ENCODE data around the gene CBARP. TPM values are rescaled to one million over a fixed set of nuclear protein-coding genes. Genes with fewer than 3 reads are reported as not detected.
A peak's percentile ranks its signal among the peaks of the same experiment; 100 is the strongest.

CBARP gene
- total and polyA plus RNA-seq, 2 of the 13 experiments (the other 11 are each of a cell fraction or from before 2014, with no cell fraction given): 1.2 to 1.4 TPM

- no peak for TF ChIP-seq ZNF33B (CRISPR knock-in tag; IDR thresholded peaks at IDR 0.05)
- TF ChIP-seq ATF1 (CRISPR knock-in tag; IDR thresholded peaks at IDR 0.05): no peak
- TF ChIP-seq ZNF672 (CRISPR knock-in tag; IDR thresholded peaks at IDR 0.05): no peak
- TF ChIP-seq, protein P1, sequence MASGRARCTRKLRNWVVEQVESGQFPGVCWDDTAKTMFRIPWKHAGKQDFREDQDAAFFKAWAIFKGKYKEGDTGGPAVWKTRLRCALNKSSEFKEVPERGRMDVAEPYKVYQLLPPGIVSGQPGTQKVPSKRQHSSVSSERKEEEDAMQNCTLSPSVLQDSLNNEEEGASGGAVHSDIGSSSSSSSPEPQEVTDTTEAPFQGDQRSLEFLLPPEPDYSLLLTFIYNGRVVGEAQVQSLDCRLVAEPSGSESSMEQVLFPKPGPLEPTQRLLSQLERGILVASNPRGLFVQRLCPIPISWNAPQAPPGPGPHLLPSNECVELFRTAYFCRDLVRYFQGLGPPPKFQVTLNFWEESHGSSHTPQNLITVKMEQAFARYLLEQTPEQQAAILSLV (CRISPR knock-in tag; IDR thresholded peaks at IDR 0.05; ENCODE audit: borderline replicate concordance): 0 out of 2 replicates have a peak, but pooled peaks have one; percentile 64
- TF ChIP-seq DNMT1 (CRISPR knock-in tag; IDR thresholded peaks at IDR 0.05): no peak
- no peak for TF ChIP-seq NFKB2 (CRISPR knock-in tag; IDR thresholded peaks at IDR 0.05; ENCODE audit: borderline replicate concordance)
- TF ChIP-seq, protein P2, sequence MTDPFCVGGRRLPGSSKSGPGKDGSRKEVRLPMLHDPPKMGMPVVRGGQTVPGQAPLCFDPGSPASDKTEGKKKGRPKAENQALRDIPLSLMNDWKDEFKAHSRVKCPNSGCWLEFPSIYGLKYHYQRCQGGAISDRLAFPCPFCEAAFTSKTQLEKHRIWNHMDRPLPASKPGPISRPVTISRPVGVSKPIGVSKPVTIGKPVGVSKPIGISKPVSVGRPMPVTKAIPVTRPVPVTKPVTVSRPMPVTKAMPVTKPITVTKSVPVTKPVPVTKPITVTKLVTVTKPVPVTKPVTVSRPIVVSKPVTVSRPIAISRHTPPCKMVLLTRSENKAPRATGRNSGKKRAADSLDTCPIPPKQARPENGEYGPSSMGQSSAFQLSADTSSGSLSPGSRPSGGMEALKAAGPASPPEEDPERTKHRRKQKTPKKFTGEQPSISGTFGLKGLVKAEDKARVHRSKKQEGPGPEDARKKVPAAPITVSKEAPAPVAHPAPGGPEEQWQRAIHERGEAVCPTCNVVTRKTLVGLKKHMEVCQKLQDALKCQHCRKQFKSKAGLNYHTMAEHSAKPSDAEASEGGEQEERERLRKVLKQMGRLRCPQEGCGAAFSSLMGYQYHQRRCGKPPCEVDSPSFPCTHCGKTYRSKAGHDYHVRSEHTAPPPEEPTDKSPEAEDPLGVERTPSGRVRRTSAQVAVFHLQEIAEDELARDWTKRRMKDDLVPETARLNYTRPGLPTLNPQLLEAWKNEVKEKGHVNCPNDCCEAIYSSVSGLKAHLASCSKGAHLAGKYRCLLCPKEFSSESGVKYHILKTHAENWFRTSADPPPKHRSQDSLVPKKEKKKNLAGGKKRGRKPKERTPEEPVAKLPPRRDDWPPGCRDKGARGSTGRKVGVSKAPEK (CRISPR knock-in tag; IDR thresholded peaks at IDR 0.05; ENCODE audit: borderline replicate concordance): no peak
- TF ChIP-seq KLF11 (CRISPR knock-in tag; IDR thresholded peaks at IDR 0.05): no peak
- no peak for TF ChIP-seq JUN (CRISPR knock-in tag; IDR thresholded peaks at IDR 0.05)
- TF ChIP-seq IKZF1 (IDR thresholded peaks at IDR 0.05): no peak
- no peak for TF ChIP-seq PLSCR1 (CRISPR knock-in tag; IDR thresholded peaks at IDR 0.05; ENCODE audit: borderline replicate concordance)
- TF ChIP-seq, protein P3, sequence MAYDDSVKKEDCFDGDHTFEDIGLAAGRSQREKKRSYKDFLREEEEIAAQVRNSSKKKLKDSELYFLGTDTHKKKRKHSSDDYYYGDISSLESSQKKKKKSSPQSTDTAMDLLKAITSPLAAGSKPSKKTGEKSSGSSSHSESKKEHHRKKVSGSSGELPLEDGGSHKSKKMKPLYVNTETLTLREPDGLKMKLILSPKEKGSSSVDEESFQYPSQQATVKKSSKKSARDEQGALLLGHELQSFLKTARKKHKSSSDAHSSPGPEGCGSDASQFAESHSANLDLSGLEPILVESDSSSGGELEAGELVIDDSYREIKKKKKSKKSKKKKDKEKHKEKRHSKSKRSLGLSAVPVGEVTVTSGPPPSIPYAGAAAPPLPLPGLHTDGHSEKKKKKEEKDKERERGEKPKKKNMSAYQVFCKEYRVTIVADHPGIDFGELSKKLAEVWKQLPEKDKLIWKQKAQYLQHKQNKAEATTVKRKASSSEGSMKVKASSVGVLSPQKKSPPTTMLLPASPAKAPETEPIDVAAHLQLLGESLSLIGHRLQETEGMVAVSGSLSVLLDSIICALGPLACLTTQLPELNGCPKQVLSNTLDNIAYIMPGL (CRISPR knock-in tag; IDR thresholded peaks at IDR 0.05; ENCODE audit: borderline replicate concordance in 1 of 2, low read depth in 1 of 2): peak; percentile 36 to 51; a peak in 2 of 4 replicates
- no peak for TF ChIP-seq ARHGAP35 (CRISPR knock-in tag; IDR thresholded peaks at IDR 0.05; ENCODE audit: borderline replicate concordance)
- TF ChIP-seq SPEN (CRISPR knock-in tag; IDR thresholded peaks at IDR 0.05; ENCODE audit: low read depth): peak; percentile 77; the same call in 1 of the 2 replicates
- peak; percentile 89 for TF ChIP-seq RBFOX2 (IDR thresholded peaks at IDR 0.05; ENCODE audit: low read depth, low read length)
- TF ChIP-seq ZNF343 (CRISPR knock-in tag; IDR thresholded peaks at IDR 0.05): no peak
- no peak for TF ChIP-seq ATF7 (IDR thresholded peaks at IDR 0.05)
- no peak for TF ChIP-seq ATF7 (CRISPR knock-in tag; IDR thresholded peaks at IDR 0.05)
- TF ChIP-seq ZNF775 (CRISPR knock-in tag; IDR thresholded peaks at IDR 0.05; ENCODE audit: borderline replicate concordance): no peak
- TF ChIP-seq NFIB (CRISPR knock-in tag; IDR thresholded peaks at IDR 0.05; ENCODE audit: borderline replicate concordance): no peak
- no peak for TF ChIP-seq ZSCAN30 (CRISPR knock-in tag; IDR thresholded peaks at IDR 0.05)
- TF ChIP-seq SRF (IDR thresholded peaks at IDR 0.05; ENCODE audit: low read depth, low read length): no peak
Observed at GRCh38 chr19:1205114-1206099, 32.4 kb downstream of the CBARP start, which contains the start of gene STK11 (continued).
